Liver (tissue), 3 donors: ENCODE results near the gene FAT1.

ENCODE experiments used
- GABPA ChIP-seq, 2 donors: IDR thresholded peaks in 1 of 2; conservative IDR thresholded peaks in 1 of 2; 2 replicates each; pipeline ENCODE4 v1.6.1; 2016; ENCODE audit warnings: antibody characterized with exemption in 2 of 2, mild to moderate bottlenecking in 1 of 2, moderate library complexity in 1 of 2
- NR2F2 ChIP-seq: IDR thresholded peaks from 2 replicates; pipeline ENCODE4 v1.6.1; 2016; ENCODE audit warnings: antibody characterized with exemption
- RAD21 ChIP-seq, 2 donors: IDR thresholded peaks; 2 replicates each; pipeline ENCODE4 v1.6.1; 2016; ENCODE audit warnings: antibody characterized with exemption in 2 of 2, mild to moderate bottlenecking in 2 of 2
- SP1 ChIP-seq: IDR thresholded peaks from 2 replicates; pipeline ENCODE4 v1.6.1; 2018; ENCODE audit warnings: antibody characterized with exemption, mild to moderate bottlenecking
- TAF1 ChIP-seq: conservative IDR thresholded peaks from 2 replicates; pipeline ENCODE4 v1.6.1; 2016; ENCODE audit warnings: antibody characterized with exemption, mild to moderate bottlenecking
- TF ChIP-seq, protein P1 (sequence below): IDR thresholded peaks from 2 replicates; pipeline ENCODE4 v1.6.1; 2016; ENCODE audit warnings: antibody characterized with exemption, mild to moderate bottlenecking
- TF ChIP-seq, protein P2 (sequence below): fragments of 150-350 bp; IDR thresholded peaks from 2 replicates; pipeline ENCODE4 v1.5.1; 2017; ENCODE audit warnings: improper control_type of control experiment, low read depth, low read length; ENCODE audit not compliant: missing input control
- donor health status: healthy.
- donor health status: healthy.

DNA sequence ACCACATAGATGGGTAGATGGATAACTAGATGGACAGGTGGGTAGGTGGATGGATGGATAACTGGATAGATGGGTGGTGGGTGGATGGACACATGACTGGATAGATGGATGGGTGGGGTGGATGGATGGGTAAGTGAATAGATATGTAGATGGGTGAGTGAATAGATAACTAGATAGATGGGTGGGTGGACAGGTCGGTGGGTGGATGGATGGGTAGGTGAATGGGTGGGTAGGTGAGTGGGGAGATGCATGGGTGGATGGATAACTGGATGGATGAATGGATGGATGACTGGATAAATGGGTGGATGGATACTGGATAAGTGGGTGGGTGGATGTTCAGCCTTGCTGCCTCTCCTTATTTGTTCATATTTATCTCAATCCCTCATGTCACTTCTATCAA is 116.2 kb downstream of the FAT1 start:
- TF ChIP-seq NR2F2: no peak
- TF ChIP-seq, protein P1, sequence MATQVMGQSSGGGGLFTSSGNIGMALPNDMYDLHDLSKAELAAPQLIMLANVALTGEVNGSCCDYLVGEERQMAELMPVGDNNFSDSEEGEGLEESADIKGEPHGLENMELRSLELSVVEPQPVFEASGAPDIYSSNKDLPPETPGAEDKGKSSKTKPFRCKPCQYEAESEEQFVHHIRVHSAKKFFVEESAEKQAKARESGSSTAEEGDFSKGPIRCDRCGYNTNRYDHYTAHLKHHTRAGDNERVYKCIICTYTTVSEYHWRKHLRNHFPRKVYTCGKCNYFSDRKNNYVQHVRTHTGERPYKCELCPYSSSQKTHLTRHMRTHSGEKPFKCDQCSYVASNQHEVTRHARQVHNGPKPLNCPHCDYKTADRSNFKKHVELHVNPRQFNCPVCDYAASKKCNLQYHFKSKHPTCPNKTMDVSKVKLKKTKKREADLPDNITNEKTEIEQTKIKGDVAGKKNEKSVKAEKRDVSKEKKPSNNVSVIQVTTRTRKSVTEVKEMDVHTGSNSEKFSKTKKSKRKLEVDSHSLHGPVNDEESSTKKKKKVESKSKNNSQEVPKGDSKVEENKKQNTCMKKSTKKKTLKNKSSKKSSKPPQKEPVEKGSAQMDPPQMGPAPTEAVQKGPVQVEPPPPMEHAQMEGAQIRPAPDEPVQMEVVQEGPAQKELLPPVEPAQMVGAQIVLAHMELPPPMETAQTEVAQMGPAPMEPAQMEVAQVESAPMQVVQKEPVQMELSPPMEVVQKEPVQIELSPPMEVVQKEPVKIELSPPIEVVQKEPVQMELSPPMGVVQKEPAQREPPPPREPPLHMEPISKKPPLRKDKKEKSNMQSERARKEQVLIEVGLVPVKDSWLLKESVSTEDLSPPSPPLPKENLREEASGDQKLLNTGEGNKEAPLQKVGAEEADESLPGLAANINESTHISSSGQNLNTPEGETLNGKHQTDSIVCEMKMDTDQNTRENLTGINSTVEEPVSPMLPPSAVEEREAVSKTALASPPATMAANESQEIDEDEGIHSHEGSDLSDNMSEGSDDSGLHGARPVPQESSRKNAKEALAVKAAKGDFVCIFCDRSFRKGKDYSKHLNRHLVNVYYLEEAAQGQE: no peak
- TF ChIP-seq, protein P2, sequence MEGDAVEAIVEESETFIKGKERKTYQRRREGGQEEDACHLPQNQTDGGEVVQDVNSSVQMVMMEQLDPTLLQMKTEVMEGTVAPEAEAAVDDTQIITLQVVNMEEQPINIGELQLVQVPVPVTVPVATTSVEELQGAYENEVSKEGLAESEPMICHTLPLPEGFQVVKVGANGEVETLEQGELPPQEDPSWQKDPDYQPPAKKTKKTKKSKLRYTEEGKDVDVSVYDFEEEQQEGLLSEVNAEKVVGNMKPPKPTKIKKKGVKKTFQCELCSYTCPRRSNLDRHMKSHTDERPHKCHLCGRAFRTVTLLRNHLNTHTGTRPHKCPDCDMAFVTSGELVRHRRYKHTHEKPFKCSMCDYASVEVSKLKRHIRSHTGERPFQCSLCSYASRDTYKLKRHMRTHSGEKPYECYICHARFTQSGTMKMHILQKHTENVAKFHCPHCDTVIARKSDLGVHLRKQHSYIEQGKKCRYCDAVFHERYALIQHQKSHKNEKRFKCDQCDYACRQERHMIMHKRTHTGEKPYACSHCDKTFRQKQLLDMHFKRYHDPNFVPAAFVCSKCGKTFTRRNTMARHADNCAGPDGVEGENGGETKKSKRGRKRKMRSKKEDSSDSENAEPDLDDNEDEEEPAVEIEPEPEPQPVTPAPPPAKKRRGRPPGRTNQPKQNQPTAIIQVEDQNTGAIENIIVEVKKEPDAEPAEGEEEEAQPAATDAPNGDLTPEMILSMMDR: no peak
- no peak for TF ChIP-seq GABPA (IDR thresholded peaks at IDR 0.05 in 1 of 2, conservative IDR thresholded peaks at IDR 0.05 in 1 of 2)
- no peak for TF ChIP-seq RAD21 (IDR thresholded peaks at IDR 0.05)
- no peak for TF ChIP-seq TAF1
- no peak for TF ChIP-seq SP1
